ENCODE measurements around the gene FAM193B.

GRCh38 chr5:177519463-177520235 is 34.7 kb downstream of the FAM193B start:
- TF ChIP-seq POLR2A (IDR thresholded peaks at IDR 0.05) (no peak), CTCF (IDR thresholded peaks at IDR 0.05) (no peak)

All from Peyer's patch (tissue), 4 donors.